Lower leg skin (tissue), 3 donors: ENCODE results near the gene SYS1.

ENCODE experiments used
- CTCF ChIP-seq, 3 donors: fragments of 450-650 bp; IDR thresholded peaks; one replicate each; pipeline ENCODE4 v1.5.1; 2016; ENCODE audit warnings: antibody characterized with exemption in 3 of 3, mild to moderate bottlenecking in 3 of 3, moderate library complexity in 2 of 3
- POLR2A ChIP-seq, 2 donors: fragments of 450-650 bp; IDR thresholded peaks; one replicate each; pipeline ENCODE4 v1.6.1; 2016 to 2017; ENCODE audit warnings: antibody characterized with exemption in 2 of 2, mild to moderate bottlenecking in 1 of 2, moderate library complexity in 1 of 2

- TF ChIP-seq CTCF (IDR thresholded peaks at IDR 0.05) = no peak
- no peak for TF ChIP-seq POLR2A (IDR thresholded peaks at IDR 0.05)
These were observed 28.6 kb downstream of the SYS1 start for GRCh38 chr20:45391559-45391958.
